ENCODE data around the gene CCNL2.

DNA sequence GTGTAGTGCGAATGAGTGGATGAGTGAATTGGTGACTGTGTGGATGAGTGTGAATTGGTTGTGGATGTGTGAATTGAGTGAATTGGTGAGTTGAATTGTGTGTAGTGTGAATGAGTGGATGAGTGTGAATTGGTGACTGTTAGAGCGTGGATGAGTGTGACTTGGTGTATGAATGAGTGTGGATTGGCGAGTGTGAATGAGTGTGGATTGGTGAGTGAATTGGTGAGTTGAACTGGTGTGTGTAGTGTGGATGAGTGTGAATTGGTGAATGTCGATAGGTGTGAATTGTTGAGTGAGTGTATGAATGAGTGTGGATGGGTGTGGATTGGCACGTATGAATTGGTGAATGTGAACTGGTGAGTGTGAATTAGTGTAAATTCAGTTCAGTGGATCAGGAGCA is 31.8 kb downstream of the CCNL2 start:
- TF ChIP-seq, protein P1, sequence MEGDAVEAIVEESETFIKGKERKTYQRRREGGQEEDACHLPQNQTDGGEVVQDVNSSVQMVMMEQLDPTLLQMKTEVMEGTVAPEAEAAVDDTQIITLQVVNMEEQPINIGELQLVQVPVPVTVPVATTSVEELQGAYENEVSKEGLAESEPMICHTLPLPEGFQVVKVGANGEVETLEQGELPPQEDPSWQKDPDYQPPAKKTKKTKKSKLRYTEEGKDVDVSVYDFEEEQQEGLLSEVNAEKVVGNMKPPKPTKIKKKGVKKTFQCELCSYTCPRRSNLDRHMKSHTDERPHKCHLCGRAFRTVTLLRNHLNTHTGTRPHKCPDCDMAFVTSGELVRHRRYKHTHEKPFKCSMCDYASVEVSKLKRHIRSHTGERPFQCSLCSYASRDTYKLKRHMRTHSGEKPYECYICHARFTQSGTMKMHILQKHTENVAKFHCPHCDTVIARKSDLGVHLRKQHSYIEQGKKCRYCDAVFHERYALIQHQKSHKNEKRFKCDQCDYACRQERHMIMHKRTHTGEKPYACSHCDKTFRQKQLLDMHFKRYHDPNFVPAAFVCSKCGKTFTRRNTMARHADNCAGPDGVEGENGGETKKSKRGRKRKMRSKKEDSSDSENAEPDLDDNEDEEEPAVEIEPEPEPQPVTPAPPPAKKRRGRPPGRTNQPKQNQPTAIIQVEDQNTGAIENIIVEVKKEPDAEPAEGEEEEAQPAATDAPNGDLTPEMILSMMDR (IDR thresholded peaks at IDR 0.05; ENCODE audit: low read length), result no peak
- no peak for TF ChIP-seq EZH2 (optimal IDR thresholded peaks at IDR 0.05; ENCODE audit: low read depth, low read length)
